HG02678 (cell line): Measurements from ENCODE around the gene CAMK2B.

Experiments
- ATAC-seq: cut with Tn5 transposase; IDR thresholded peaks from one replicate; pipeline ENCODE4 v1.9.1; 2021; ENCODE audit warnings: mild to moderate bottlenecking, moderate library complexity; ENCODE audit not compliant: unreplicated experiment

CAMK2B gene

GRCh38 chr7:44232901-44233715, 92.3 kb downstream of the CAMK2B start:
- ATAC-seq: no peak

GRCh38 chr7:44232396-44232795, 93.0 kb downstream of the CAMK2B start:
- ATAC-seq: no peak

DNA sequence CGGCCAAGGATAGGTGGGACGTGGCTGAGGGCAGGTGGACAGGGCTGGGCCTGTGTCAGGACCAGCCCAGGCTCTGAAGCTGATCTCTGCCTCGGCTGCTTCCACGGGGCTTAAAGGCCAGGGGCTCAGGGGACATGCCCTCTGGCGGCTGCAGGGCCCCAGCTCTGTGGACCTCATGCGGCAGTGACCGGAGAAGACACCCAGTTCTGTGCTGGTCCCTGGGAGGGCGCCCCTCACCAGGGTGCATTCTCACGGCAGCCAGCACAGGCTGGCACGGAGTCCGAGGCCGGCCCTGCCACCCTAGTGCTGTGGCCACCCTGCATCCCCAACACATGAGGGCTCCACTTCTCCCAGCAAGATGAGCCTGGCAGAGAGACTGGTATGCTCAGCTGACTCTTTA, 94.3 kb downstream of the CAMK2B start:
- no peak for ATAC-seq

DNA sequence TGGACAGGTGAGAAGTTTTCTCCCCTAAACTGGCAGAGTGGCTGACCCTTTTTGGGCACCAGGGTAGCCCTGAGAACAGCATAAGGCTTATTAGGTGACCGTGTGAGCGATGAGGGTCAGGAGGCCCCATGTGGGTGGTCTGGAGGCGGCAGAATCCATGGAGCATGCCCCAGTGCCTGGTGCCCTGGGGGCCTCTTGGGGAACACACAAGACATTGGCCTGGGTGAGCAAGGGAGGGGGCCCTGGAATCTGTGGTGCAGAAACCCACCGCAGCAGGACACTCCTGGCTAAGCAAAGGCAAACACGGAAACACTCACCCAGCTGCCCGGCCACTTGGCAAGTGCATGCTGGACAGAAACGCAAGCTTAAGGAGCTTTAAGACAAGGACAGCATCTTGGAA, 95.1 kb downstream of the CAMK2B start:
- ATAC-seq: no peak

GRCh38 chr7:44229546-44230105, 95.8 kb downstream of the CAMK2B start:
- ATAC-seq: no peak

DNA sequence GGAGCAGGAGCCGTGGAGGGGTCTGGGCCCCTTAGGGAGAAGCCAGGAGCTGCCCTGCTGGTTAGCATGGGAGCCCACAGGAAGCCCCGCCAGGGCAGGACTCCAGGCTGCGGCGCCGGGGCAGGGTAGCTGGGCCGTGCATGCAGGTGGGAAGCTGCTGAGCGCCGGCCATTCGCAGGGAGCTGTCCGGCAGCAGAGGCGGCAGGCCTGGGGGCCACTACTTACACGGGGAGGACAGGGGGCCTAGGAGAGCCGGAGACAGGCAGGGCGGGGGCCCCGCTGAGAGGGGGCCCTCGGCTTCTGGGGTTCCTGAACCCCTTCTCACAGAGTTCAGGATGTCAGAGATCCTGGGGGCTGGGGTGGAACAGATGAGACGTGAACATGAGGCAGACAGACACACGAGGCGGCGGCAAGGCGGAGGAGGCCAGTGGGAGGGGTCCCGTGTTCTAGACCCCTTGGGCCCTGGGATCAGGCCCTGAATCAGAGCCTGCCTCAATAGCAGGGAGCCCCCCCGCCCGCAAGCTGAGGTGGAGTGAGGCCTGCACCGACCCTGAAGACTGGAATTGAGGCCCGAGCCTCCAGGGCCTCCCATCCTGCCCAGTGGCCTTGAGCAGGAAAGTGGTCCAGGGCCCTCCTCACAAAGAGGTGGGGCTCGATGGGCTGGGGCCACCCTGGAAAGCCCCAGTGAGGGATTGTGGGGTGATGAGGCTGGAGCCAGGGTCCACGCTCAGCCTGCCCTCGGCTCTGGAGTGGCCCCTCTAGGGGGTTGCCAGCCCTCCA, 96.6 kb downstream of the CAMK2B start:
- ATAC-seq: no peak

DNA sequence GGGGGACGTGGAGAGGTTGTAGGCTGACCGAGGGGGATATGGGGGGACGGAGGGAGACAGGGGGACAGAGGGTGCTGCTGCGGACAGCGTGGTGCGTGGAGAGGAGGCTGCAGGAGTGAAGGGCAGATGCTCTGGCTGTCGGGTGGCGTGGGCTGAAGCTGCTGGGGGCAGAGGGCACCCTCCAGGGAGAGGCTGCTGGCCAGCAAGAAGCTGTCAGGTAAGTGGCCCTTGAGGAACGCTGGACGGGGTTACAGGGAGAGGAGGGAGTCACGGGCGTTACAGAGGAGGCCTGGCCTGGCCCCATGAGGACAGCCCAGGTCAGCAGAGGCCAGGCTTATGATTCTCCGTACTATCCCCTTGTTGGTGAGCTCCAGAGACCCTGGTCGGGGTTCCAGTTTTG, 97.5 kb downstream of the CAMK2B start:
- ATAC-seq: no peak

DNA sequence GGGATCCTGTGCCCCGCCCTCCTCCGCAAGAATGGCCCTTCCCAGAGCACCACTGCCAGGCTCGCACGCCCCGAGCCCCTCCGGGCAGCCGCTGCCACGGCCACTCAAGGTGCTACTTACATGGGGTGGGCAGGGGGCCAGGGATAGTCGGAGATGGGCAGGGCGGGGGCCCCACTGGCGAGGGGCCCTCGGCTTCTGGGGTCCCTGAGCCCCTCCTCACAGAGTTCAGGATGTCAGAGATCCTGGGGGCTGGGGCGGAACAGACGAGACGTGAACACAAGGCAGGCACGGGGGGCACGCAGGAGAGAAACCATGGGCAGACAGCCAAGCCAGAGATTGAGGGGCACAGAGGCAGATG, 99.0 kb downstream of the CAMK2B start:
- ATAC-seq: no peak

DNA sequence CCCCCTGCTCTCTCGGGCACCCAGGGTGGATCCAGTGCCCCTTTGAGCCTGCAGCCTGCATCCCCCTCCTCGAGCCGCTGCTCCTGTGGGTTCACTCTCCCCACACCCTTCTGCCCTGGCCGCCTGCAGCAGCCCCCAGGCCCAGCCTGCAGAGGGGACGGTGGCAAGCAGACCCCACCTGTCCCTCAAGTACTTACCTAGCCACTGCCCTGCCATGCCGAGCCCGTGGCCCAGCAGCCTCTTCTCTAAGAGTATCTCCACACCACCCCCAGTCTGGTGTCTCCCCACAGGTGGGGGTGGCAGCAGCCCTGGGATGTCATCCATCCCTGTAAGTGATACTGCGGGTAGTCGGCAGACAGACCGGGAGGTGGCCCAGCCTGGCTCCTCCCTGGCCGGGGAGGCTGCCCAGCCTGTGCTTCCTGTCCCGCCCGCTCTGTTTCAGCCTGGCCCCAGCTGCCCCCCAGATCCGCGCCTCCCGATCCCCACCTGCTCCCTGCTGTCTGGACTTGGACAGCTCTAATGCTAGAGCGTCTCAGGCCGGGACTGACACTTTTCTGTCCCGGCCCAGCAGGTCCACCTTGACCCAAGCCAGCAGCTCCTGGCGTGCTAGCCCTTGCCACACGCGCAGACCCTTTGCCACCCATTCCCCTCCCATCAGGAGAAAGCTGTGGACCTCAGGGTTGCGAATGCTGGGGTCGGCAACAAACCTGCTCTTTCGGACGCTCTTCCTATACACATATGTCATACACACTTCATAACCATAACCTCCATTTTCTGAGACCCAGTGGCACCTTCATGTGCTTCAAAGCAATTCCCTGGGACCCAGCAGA, 99.6 kb downstream of the CAMK2B start:
- ATAC-seq: no peak

- no peak for ATAC-seq
Observed at GRCh38 chr7:44224974-44225565, 100.3 kb downstream of the CAMK2B start.

DNA sequence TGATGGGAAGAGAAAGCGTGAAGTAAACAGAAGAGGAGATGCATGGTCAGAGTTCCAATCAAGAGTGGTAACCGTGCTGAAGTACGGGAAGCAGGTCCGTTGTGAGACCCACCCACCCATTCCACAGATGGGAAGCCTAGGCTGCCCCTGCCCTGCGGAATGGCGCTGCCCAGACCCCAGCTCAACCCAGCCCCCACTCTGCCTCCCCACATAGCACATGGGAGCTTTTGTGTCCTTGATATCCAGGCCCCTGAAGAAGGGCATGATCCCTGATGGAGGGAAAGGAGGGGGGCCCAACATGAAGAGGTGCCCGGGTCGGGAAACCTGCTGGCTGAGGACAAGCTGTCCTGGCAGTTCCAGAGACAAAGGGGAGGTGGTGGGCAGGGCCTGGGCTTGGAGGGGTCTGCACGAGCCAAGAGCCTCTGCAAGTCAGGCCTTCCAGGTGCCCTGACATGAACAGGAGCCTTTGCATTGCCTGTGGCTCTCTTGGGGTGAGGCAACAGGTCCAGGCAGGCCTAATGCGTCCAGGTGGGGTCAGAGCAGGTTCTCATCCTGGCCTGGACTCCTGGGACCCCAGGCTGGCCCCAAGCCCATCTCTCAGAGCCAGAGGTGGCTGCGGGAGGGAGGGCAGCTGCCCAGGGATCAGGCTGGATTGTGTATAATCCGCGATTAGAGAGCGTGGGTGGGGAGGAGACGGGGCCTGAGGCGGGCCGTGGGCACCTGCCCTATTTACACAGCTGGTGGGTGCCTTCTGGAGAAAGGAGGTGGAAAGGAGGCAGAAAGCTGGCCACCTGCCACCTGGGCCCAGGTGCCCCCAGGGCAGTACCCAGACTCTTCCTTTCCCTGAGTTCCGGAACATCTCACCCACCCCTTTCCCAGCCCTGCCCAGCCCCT, 101.1 kb downstream of the CAMK2B start:
- ATAC-seq: no peak

GRCh38 chr7:44223362-44224079, 101.9 kb downstream of the CAMK2B start:
- no peak for ATAC-seq

GRCh38 chr7:44222776-44223261, 102.6 kb downstream of the CAMK2B start:
- no peak for ATAC-seq

GRCh38 chr7:44222074-44222473, 103.3 kb downstream of the CAMK2B start:
- ATAC-seq: no peak

DNA sequence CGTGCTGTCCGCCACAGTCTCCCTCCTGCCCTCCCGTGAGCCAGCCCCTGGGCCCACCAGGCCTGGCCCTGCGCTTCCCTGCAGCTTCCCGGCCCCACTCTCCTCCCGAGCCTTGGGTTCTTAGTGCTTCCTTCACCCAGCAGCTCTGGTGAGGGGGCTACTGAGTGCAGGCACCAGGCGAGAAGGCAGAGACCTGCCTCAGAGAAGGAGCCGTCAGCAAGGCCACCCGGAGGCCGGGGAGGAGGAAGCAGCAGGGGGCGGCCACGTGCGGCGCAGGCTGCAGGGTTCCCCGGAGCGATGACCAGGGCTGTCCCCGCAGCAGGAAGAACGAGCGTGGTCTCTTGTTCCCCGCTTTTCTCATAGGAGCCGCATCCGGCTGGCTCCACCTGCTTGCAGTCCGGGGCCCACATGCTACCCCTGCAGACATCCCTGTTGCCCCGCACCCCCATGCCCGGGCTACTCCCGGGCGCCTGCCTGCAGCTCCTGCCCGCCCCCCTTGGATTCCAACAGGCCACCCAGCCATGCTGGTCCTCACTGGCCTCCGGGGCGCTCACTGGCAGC, 104.1 kb downstream of the CAMK2B start:
- ATAC-seq: no peak

GRCh38 chr7:44220358-44221112, 104.9 kb downstream of the CAMK2B start:
- no peak for ATAC-seq

- ATAC-seq: no peak
Observed at GRCh38 chr7:44220046-44220357, 105.4 kb downstream of the CAMK2B start.
